ENCODE data around the gene PIP4P1. TPM values are rescaled to one million over a fixed set of nuclear protein-coding genes. Genes with fewer than 3 reads are reported as not detected.

PIP4P1 gene
- total and polyA plus RNA-seq, 2 of the 13 experiments (the other 11 are each of a cell fraction or from before 2014, with no cell fraction given): 33.4 to 47.0 TPM

DNA sequence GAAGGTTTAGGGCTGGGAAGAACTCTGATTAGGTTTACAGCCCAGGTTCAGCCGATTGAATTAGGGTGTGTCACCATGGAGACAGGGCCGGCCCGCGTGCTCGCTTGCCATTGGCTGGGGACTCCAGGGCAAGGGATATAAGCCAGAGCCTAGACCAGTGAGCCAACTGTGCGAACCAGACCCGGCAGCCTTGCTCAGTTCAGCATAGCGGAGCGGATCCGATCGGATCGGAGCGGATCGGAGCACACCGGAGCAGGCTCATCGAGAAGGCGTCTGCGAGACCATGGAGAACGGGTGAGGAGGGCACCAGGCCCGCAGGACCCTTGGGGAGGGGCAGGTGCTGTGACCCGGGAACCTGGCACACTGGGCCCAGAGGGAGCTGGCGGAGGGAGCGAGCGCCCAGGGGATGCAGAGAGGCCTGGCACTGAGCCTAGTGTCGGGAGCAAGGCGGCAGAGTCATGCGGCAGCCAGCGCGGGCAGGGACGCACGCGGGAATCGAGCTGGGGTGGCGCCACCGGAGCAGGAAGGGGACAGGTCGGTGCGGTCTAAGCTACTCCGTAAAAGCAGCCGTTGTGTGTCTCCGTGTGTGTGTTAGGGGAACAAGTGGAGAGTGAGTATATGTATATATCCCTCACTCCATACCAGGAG lies 8.1 kb upstream of the PIP4P1 start, which contains the start of gene PNP (continued):
- TF ChIP-seq, protein P1, sequence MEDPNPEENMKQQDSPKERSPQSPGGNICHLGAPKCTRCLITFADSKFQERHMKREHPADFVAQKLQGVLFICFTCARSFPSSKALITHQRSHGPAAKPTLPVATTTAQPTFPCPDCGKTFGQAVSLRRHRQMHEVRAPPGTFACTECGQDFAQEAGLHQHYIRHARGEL (CRISPR knock-in tag; IDR thresholded peaks at IDR 0.05): 0 out of 2 replicates have a peak, but pooled peaks have one; percentile 36
- TF ChIP-seq ZSCAN22 (CRISPR knock-in tag; IDR thresholded peaks at IDR 0.05) (0 out of 2 replicates have a peak, but pooled peaks have one; percentile 12), TARDBP (CRISPR knock-in tag; IDR thresholded peaks at IDR 0.05) (peak; percentile 75; the same call in 1 of the 2 replicates), ZFX (CRISPR knock-in tag; IDR thresholded peaks at IDR 0.05; ENCODE audit: low read depth) (peak; percentile 96), SNAPC2 (CRISPR knock-in tag; IDR thresholded peaks at IDR 0.05) (peak; percentile 85; the same call in 1 of the 2 replicates), BCL6 (CRISPR knock-in tag; IDR thresholded peaks at IDR 0.05) (peak; percentile 71; the same call in 1 of the 2 replicates), ZNF777 (CRISPR knock-in tag; IDR thresholded peaks at IDR 0.05) (peak; percentile 62; the same call in 1 of the 2 replicates), RORA (CRISPR knock-in tag; IDR thresholded peaks at IDR 0.05) (no peak), ZNF274 (CRISPR knock-in tag; IDR thresholded peaks at IDR 0.05) (peak; percentile 85; the same call in 1 of the 2 replicates), ZNF280B (CRISPR knock-in tag; IDR thresholded peaks at IDR 0.05; ENCODE audit: borderline replicate concordance) (peak; percentile 94; the same call in 1 of the 2 replicates), ZFP36 (IDR thresholded peaks at IDR 0.05; ENCODE audit: borderline replicate concordance, low read depth, low read length, partially characterized antibody) (no peak), RFXANK (CRISPR knock-in tag; IDR thresholded peaks at IDR 0.05) (0 out of 2 replicates have a peak, but pooled peaks have one; percentile 38), ZSCAN20 (CRISPR knock-in tag; IDR thresholded peaks at IDR 0.05; ENCODE audit: borderline replicate concordance) (no peak), ZFP82 (CRISPR knock-in tag; IDR thresholded peaks at IDR 0.05; ENCODE audit: borderline replicate concordance) (no peak), AHDC1 (CRISPR knock-in tag; IDR thresholded peaks at IDR 0.05; ENCODE audit: borderline replicate concordance) (no peak), POLR2G (IDR thresholded peaks at IDR 0.05; ENCODE audit: low read depth, low read length) (peak; percentile 99), ZNF354B (CRISPR knock-in tag; IDR thresholded peaks at IDR 0.05) (no peak)
- TF ChIP-seq, protein P2, sequence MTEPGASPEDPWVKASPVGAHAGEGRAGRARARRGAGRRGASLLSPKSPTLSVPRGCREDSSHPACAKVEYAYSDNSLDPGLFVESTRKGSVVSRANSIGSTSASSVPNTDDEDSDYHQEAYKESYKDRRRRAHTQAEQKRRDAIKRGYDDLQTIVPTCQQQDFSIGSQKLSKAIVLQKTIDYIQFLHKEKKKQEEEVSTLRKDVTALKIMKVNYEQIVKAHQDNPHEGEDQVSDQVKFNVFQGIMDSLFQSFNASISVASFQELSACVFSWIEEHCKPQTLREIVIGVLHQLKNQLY (CRISPR knock-in tag; IDR thresholded peaks at IDR 0.05): peak; percentile 50; the same call in 1 of the 2 replicates
